Colon (tissue), 2 donors: ENCODE data around the gene CAPZB.

Source experiments
- FAIRE-seq: peaks from 2 replicates; lab custom pipeline; 2012; peaks lifted over from hg19 to GRCh38; lab: Jason Lieb, UNC
- donor health status: control.
- donor health status: control.

The CAPZB gene

DNA sequence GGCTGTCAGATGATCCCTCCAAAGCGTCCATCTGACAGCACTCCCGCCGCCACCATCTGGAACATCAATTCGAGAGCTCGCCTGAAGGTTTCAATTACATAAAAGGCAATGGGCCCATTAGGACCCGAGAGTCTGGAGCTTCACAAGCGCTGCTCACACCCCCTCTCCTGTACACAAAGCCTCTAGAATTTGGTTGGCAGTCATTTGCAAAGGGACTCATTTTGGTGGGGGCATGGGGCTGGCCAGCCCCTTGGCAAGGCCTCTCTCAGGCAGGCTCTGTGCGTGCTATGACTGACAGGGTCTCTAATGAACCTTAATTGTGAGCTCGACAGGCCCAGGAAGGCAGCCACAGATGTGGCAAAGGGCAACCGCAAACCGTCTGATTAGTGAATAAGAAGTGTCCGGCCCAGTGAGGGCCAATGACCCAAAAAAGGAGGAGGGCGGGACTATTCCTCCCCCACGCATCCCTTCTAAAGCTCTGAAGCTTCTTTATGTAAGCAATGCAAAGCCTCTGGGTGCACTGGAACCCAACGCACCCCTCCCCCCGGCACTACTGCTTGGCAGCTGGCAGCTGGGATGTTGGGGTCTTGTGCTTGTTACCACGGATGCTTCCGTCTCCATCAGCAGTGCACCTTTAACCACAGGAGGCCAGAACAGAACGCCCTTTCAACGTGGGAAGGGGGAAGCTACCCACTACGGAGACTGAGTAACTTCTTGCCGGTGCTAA, 79.4 kb downstream of the CAPZB start:
- no peak for FAIRE-seq

DNA sequence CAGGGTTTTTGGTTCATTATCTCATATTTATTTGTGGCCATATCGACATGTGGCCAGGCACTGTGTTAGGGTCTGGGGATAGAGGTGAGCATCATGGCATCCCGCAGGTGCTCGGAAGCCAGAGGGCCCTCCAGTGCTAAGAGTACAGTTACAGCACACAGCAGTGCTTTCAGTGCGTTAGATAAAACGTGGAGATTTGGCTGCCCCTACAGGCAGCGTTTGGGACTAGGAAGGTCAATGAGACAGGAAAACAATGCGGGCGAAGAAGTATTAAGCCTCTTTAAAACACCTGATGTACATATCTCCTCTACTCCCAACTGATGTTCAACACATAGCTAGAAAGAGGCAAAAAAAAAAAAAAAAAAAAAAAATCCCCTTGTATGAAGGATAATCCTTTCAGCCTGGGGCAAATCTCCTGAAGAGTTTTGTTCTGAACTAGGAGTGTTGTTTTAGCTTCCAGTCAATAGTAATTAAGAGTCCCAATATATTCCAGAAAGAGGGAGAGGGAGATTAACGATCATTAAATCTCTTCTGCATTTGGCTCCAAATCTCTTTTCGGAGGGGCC, 80.1 kb downstream of the CAPZB start:
- no peak for FAIRE-seq

DNA sequence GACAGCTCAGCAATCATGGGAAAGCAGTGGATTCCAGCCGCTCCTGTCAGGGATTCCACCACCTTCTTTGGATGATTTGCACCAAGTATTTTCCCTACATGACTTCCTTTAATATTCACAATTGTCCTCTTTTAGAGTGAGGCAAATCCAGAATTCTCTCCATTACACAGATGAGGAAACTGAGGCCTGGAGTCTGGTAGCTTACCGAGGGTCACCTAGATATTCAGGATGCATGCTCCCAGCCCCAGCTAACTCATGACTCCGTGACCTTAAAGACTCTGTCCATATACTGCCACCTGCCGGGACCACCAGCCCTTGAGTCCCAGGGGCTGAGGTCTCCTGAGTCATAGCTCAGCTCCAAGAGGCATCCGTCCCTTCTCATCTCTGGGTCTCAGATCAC, 80.6 kb downstream of the CAPZB start:
- no peak for FAIRE-seq

DNA sequence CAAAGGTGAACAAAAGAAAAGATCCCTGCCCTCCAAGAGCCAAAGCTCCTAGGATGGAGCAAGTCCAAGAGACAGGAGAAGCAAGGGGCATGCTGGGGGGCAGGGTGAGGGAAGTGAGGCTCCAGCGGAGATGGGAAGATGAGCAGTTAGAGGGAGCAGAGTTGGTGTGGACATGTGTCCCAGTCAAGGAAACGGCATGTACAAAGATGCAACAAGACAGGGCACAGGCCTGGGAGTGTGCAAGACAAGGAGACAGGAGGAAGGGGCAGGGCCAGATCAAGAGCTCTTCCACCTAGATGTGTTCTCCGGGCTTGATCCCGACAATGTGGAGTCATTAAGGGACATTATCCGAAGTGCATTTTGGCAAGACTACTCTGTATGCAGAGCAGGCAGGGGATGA, 82.1 kb downstream of the CAPZB start:
- no peak for FAIRE-seq

DNA sequence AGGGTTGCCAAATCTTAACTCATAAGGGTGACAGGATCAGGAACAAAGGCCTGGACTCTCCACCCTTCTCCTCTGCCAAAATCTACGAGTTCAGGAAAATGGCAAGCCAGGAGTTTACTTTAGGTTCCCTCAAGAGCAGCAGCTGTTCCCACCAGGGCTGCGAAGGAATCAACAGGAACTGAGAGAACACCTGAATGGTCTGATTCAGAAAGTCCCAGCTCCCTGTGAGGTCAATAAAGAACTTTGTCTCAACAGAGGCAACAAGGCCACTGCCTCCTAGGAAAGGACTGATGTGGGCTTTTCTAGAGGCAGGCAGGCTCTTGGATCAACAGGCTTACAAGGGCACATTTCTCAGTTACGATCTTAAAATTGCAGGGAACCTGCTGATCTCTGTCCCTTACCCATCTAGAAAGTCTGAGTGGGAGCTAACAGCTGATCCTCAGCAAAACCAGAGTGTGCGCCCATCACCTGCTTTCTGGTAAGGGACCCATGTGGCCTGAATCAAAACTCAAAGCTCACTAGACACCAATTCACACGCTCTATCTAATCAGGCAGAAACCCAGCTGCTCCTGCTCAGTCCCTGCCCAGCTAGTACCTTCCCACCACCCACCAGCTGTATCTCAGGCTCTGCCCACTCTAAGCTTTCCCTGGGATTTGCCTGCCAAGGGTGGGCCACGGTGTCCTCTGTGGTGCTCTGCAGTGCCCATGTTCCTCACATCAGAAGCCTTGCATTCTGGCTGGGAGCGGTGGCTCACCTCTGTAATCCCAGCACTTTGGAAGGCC, 83.1 kb downstream of the CAPZB start:
- FAIRE-seq: no peak

DNA sequence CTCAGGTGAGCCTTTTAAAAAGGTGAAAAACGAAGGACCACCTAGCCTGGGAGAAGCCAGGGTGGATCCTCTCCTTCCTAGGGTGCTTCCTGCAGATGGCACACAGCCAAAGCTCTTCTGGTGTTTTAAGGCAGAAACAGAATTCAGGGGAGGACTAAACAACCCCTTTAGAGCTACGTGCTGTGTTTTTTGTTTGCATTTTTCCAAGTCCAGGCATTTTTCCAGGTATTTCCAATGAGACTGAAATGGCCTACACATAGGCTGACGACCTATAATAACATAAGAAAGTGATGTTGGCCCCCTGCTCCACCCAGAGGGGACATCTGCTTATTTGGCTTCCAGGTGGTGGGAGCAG, 83.8 kb downstream of the CAPZB start:
- FAIRE-seq: no peak

DNA sequence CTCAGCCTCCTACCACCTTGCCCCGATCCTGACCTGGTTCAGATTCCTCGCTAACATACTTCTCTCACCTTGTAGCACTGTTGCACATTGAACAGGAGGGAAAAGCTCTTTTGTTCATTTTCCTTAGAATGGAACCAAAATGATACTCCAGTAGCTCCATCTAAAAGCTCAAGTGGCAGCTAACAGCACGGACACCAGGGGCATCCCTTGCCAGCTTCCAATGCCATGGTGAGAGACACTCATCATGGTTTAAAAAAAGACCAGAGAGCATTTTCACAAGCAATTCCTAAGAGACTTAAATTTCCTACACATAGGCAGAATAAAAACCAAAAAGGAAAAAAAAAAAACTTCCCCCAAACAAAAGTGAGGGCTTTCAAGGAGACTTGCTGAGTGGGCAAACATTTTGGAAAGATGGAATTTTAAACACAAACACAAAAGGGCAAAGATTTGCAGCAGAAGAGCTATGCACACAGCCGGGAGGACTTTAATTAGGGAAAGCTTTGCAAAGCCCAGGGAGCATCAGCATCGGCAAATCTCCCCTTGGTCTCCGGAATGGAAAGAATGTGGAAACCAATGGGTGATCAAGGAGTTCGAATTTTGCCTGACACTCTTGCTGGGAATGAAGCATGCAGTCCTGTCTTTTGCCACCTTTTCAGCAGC, 84.3 kb downstream of the CAPZB start:
- no peak for FAIRE-seq

DNA sequence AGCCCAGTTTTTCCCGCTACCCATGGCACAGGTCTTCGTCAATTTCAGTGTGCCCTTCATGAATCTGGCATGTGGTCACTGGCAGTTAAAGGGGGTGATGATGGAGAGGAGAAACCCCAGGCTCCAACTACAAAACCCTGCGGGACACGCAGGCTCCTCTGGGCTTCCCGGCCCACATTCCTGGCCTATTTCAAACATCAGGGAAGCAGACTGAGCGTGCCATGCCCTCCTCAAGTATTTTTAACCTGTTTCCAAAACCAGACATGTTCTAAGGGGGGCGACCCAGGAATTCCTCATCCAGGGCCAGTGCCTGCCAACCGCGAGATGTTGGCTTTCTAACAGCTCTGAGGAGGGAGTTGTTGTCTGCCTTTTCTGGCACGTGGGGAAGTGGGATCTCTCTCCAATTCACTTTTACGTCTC, 85.1 kb downstream of the CAPZB start:
- FAIRE-seq: no peak

DNA sequence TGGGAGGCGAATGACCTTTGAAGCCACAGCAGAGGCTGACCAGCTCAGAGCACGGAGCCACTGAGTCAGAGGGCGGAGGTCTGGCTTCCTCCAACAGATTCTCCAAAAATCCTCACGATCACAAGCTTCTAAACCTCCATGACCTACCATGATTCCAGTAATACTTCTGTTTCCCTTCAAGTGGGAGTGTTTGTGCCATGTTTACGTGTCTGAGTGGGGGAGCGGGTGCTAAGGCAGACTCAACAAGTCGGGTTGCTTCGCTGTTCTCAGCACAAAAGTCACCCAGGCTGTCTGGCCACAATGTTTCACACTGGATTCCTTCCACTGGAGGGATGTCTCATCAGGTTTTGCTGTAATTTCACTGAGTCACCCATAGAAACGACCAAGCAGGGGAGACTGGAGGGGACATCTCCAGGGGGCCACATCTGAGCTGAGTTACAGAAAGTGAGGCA, 87.0 kb downstream of the CAPZB start:
- no peak for FAIRE-seq

DNA sequence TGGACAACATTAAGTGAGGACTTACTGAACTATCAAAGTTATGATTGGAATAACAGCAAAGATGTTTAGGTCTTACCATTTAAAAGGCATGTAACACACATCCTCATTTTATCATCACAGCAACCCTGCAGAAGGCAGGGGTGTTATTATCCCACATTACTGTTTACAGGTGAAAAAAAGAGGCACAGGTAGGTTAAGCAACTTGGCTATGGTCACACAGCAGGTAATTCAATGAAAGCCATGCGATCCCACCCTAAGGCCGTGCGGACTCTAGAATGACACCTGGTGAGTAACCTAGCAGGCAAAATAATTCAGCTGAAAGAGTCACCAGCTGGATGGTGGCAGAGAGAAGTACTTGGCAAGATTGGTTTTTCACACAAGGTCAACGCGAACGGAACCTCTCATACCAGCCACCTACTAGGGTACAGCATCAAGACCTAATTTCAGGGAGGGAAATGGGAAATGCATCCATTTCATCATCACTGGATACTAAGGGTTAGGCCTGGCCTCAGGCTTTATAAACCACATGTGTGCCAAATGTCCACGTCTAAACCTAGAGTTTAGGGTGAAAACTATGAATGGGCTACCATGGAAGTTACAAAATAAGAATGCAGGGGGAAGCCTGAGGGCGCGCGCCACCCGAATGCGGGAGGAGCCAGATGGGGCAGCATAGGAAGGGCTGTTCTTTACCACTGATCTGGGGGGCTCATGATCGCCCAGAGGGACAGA, 88.0 kb downstream of the CAPZB start:
- FAIRE-seq: no peak

DNA sequence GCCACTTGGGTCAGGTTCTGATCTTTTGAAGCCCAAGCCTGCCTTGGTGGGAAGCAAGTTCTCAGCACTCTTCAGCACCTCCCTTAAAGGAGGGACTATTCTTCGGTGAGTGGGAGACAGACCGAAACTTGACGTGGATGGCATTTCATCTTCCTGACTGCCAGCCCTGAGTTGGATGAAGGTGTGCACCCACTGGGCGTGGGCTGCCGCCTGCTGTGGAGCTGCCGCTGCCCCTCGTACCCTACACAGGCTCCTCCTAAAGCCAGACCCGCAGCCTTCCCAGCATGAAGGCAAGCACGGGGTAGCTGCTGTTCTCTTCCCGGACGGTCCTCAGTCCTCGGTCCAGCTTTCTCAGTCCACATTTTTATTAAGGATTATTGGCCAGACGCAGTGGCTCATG, 89.1 kb downstream of the CAPZB start:
- no peak for FAIRE-seq

DNA sequence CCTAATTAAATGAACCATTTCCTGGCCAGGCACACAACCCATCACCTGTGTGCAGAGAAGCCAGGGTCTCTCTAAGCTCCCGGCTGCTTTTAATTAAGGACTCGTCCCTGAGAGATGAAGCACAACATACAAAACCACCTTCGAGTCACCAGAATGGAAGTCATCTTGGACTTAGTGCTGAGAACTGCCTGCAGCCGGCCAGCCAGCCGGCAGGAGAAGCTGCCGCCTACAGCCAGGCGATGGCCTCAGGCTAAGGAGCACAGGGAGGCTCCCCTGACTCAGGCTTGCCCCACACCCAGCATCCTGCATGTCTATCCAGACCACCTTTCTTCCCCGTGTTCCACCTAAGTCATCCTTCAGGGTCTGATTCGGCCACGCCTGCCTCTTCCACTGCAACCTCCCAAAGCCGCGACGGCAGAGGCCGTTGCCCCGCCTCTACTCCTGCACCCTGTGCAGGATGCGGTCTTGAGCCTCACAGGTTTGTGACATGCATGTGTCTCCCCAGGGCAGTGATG, 89.6 kb downstream of the CAPZB start:
- FAIRE-seq: no peak

DNA sequence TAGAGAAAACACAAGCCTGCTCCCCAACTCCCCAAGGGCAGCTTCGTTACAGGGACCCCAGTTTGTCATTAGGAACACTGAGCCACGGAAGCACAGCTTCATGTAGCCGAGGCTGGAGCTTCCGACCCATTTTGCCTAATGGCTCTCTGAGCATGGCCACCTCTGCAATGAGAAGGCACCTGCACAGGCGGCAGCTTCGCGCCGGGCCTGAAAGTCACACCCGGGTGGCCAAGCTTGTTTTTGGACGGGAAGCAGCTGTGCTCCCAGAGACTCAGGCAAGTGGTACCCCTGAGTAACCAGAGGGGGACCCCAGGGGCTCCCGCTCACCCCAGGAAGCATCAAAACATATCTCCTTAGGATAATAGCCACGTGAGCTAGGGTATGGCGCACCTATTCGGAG, 92.3 kb downstream of the CAPZB start:
- no peak for FAIRE-seq

DNA sequence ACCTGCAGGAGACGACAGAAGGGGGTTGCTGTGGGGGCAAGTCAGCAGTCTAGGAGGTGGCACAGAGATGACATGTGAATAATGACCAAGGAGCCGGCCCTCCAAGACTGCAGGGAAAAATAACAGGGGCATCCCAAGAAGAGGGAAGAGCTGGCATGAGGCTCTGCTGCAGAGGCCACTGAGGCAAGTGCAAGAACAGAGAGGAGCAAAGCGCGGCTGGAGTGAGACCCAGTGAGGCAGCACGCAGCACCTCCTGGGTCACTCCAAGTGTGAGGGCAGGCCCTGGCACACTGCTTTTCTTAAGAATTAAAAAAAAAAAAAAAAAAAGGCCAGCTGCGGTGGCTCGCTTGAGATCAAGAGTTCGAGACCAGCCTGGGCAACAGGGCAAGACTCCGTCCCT, 93.1 kb downstream of the CAPZB start:
- no peak for FAIRE-seq

DNA sequence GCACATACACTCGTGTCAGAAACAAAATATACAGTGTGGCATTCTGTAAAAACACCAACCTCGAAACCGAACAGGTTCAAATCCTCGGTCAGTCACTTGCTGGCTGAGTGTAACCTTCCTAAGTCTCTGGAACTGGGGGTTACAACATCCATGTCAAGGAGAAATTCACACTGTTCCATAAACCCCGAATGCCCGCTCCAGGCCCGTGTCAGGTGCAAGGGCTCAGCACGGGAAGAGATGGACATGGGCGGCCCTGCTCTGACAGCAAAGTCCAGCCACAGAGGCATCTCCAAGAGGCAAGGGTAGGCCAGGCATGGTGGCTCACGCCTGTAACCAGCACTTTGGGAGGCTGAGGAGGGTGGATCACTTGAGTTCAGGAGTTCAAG, 93.8 kb downstream of the CAPZB start:
- FAIRE-seq: no peak

DNA sequence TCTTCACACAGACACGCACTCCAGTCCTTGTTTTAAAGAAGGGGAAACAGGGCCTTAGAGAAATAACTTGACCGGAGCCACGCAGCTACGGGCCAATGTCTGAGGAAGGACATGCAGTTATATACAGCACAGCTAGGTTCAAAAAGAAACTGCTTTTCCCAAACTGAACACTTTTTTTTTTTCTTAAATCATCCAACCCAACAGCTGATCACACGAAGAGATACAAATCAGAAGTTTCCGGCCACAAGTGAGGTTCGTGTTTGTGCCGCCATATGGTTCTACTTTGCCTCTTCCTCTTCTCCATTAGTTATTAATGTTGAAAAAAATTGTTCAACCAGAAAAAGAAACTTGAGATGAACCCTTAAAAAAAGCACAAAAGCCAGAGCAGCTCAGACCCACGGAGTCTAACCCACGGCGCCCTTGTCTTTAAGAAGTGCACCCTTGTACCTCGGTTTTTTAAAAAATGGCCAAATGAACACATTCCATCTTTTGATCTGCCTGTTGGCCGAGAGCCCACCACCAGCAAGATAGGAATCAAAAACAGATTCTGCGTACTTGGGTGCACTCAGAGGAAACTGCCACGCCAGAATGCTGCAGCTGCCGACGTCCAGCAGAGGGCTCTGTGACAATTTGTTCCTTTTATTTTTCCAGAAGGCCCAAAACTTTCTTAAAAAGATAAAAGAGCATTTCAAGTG, 94.3 kb downstream of the CAPZB start:
- FAIRE-seq: no peak

DNA sequence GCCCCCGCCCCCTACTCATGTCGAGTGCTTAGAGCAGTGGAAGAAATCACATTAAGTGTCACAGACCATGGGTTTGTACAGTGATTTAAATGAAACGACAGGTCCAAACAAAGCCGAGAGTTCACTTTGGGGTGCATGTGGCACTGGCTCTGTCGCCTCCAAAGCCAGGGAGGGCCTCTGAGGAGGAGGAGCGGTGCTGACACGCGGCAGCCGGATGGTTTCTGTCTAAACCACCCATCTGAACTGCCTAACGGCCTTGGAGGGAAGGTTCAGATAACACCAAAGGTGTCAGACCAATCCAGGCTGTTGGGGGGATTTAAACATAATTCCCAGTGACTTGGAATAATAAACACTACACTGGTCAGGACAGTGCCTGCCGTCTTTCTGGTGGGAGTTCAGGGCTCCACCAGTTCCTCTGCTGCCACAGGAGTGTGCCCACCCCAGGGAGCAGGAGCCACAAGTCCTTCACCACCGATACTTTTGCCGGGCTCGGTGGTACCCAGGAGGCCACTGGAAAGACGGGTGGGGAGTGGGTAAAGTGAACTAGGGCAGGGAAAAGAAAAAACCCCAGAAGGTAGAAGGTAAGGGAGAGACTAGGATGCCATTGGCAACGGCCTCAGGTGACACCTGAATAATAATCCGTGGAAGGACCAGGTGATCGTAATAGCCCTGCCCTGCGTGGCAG, 95.0 kb downstream of the CAPZB start:
- FAIRE-seq: no peak

DNA sequence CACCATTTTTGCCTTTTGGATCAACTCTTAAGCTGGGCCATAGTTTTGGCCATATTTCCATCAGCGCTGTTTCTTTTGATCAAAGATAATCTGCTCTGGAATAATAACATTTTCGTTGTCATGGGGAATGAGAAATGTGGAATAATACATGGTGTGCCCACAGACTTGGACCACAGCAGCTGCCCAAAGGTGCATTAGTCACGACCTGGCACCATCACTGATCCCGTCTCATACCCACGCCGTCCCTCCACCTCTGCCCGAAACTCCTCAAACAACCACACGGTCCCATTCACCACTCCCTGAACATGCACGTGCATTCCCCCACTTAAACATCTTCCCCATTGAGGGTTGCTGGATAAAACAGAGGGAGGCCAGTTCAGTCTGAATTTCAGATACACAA, 96.4 kb downstream of the CAPZB start:
- FAIRE-seq: no peak

DNA sequence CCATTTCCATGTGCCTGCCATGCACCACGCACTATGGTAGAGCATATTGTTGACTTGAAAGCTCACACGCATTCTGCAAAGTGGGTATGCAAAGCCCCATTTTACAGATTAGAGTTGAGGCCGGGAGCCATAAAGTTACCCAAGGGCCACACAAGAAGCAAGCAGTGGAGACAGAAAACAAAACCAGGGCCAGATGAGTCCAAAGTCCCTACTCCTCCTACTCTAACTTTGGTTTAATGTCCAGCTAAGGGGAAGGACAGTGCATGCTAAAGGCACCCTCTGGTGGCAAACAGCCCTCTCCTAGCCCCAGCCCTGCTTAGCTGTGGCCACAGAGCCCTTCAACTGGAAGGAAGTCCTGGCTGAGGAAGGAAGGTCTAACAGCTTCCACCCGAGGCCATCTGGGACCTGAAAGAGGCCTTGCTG, 98.3 kb downstream of the CAPZB start:
- no peak for FAIRE-seq

DNA sequence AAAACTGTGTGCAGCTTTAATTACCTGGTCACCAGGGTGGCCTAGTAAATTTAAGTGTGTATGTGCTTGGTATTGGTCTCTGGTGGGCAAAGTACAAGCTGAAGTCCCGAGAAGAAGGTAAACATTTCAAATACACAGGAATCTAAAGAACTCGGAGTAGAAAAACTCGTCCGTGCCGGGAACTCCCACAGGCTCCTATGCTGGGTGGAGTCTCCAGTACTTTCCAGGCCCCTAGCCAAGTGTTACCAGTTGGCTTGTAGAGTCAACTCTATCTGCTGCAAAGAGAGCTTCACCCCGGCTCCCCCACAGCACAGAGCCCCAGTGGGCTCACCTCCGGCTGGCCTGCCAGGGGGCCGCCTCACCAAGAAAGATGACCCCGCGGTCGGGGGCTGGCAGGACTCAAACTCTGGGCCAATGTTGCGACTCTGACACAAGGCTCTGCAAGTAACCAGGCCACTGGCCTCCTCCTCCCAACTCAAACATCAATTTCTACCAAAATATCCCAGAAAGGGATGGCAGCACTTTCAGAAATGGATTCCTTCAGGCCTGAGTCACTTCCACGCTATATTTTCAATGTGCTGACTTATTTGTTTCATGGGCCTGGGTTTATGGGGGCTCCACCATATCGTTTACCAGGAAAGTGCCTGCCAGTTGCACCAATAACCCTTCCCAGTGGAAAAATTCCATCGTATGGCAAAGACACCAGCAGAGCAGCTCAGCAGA, 99.3 kb downstream of the CAPZB start:
- no peak for FAIRE-seq
